Caki2 (cell line): Measurements from ENCODE around the gene FAM185A. TPM values are rescaled to one million over a fixed set of nuclear protein-coding genes. Genes with fewer than 3 reads are reported as not detected.
"Not testable (repeated sequence)": the region's sequence is repeated elsewhere in the genome, so short reads cannot be mapped to it uniquely, and the experiment has no call there.

ENCODE experiments used
- DNase-seq: peaks from one replicate; pipeline ENCODE4 v3.0.0-alpha.2; 2015; ENCODE audit warnings: low read depth
- in situ Hi-C: cut with HindIII; loops from 2 replicates; pipeline ENCODE4 v1.10.0; 2016; ENCODE audit warnings: low sequenced_read_pairs, low pct_unique_long_range_greater_than_20kb, mixed read lengths
- total RNA-seq: library from RNA; depleted of rRNA; stranded (reverse); fragments of >200 nt; shearing (Covaris generic); gene quantifications from 2 replicates; pipeline ENCODE4 v1.2.3, GENCODE V29; 2014; ENCODE audit warnings: low replicate concordance

FAM185A gene
- total RNA-seq, 1 experiment from 2014 or later = 5.0 TPM

- DNase-seq, in situ Hi-C loops: not testable (repeated sequence)
Measured at GRCh38 chr7:102763295-102763905, 14.6 kb downstream of the FAM185A start.

DNA sequence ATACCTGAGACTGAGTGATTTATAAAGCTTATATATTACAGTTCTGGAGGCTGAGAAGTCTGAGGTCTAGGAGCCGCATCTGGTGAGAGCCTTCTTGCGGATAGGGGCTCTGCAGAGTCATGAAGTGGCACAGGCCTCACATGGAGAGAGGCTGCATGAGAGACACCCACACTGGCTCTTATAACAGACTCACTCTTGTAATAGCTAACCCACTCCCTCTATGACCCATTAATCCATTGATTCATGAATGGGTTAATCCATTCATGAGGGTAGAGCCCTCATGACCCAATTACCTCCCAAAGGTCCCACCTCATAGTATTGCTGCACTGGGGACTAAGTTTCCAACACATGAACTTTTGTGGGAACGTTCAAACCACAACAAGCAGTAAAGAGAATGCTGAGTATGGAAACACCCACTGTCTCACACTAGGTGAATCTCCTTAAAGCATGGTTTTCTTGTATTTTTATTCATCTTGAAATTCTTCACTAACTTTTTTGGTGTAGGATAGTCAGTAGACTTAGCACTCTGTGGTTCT, 20.9 kb downstream of the FAM185A start:
- in situ Hi-C loops, DNase-seq: not testable (repeated sequence)

DNA sequence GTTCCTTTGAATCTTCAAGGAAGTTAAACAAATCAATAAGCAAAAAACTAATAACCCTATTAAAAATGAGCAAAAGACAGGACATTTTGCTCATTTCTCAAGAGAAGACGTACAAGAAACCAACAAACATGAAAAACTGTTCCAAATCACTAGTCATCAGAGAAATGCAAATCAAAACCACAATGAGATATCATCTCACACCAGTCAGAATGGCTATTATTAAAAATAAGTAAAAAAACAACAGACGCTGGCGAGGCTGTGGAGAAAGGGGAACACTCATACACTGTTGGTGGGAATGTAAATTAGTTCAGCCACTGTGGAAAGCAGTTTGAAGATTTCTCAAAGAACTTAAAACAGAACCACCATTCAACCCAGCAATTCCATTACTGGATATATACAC, 21.7 kb downstream of the FAM185A start:
- in situ Hi-C loops, DNase-seq: not testable (repeated sequence)

- in situ Hi-C loops, DNase-seq: not testable (repeated sequence)
Measured at GRCh38 chr7:102776217-102776616, 27.4 kb downstream of the FAM185A start.

- in situ Hi-C loops, DNase-seq: not testable (repeated sequence)
Measured at GRCh38 chr7:102778663-102779062, 29.9 kb downstream of the FAM185A start.

DNA sequence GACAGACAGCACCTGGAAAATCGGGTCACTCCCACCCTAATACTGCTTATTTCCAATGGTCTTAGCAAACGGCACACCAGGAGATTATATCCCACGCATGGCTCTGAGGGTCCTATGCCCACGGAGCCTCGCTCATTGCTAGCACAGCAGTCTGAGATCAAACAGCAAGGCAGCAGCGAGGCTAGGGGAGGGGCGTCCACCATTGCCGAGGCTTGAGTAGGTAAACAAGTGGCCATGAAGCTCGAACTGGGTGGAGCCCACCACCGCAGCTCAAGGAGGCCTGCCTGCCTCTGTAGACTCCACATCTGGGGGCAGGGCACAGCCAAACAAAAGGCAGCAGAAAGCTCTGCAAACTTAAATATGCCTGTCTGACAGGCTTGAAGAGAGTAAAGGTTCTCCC, 32.1 kb downstream of the FAM185A start:
- DNase-seq, in situ Hi-C loops: not testable (repeated sequence)

DNA sequence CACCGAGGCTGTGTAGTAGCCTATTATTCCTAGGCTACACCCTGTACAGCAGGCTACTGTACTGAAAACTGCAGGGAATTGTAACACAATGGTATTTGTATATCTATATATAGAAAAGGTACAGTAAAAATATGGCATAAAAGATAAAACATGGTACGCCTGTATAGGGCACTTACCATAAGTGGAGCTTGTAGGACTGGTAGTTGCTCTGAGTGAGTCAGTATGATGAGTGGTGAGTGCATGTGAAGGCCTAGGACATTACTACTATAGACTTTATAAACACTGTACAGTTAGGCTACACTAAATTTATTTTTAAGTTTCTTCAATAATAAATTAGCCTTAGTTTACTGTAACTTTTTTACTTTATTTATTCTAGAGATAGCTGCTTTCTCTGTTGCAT, 40.0 kb downstream of the FAM185A start:
- in situ Hi-C loops = not testable (repeated sequence)

GRCh38 chr7:102790364-102791100, 41.7 kb downstream of the FAM185A start:
- DNase-seq, in situ Hi-C loops: not testable (repeated sequence)

More for the DNA sequence above, 40.0 kb downstream of the FAM185A start:
- not testable (repeated sequence) for DNase-seq

DNA sequence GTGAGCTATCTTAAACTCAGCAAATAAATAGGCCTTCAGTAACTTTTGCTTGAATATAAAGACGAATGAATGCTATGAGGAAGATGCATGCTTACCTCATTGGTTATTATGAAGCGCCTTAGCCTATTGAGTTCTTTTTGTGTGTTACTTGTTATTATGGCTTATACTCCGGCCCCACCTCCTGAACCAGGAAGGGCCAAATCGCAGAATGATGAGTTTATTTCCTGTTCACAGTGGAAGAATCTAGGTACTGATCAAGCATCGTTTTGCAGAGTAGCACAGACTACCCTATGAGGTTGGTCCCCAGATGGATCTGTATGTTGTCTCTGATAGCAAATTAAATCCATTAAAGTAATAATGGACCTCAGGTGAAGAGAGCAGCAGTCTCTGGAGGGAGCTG, 42.6 kb downstream of the FAM185A start:
- in situ Hi-C loops = not testable (repeated sequence)

DNA sequence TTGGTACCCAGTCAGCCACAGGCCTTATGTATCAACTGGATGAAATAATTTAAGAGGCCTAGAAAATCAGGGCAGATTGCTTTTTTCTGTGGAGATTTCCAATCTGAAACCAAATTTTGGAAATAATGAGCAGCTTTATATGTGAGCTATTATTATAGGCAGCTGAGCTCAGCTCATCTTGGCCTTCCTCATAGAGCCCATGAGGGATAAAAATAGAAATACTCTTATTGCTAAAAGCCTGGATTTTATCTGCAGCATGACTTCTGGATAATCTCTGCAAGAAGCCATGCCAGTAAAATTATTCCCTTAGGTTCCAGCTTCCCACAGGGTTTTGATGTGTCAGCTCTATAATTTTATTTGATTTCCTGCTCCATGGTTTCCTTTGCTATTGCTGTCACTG, 43.0 kb downstream of the FAM185A start:
- in situ Hi-C loops = not testable (repeated sequence)

More for the DNA sequence above, 42.6 kb downstream of the FAM185A start:
- not testable (repeated sequence) for DNase-seq

DNA sequence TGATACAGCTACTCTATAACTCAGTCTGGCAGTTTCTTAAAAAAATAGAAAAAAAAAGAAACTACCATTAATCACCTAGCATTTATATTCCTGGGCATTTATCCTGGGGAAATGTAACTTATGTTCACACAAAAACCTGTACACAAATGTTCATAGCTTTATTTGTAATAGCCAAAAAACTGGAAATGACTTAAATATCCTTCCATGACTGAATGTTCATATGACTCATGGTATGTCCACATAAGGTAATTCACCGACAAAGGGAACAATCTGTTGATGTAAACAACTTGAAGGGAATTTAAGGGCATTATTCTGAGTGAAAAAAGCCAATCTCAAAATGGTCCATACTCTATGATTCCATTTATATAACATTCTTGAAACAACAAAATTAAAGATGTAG, 45.8 kb downstream of the FAM185A start:
- in situ Hi-C loops, DNase-seq: not testable (repeated sequence)

More for the DNA sequence above, 43.0 kb downstream of the FAM185A start:
- not testable (repeated sequence) for DNase-seq

GRCh38 chr7:102795987-102796595, 47.3 kb downstream of the FAM185A start:
- in situ Hi-C loops, DNase-seq: not testable (repeated sequence)

DNA sequence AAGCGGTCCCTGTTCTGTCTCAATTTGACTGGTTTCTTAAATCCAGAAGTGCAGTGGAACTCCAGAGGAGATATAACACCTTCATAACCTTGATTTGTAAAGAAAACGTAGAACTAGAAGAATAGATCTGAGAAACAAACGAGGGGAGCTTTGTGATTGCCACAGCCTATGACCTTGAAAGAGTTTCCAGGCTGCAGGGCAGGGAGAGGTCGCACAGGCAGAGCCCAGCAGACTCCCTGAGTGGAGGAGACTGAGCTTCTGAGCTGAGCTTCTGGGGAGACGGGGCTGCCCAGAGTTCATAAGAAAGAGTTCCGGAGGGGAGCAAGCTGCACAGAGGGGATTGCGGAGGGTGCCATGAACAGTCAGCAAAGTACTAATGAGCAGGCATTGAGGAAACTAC, 57.8 kb downstream of the FAM185A start:
- no peak for DNase-seq
- in situ Hi-C loops = no loop called here

GRCh38 chr7:102810916-102811315, 62.1 kb downstream of the FAM185A start:
- no peak for DNase-seq

GRCh38 chr7:102811942-102812678, 63.3 kb downstream of the FAM185A start:
- in situ Hi-C loops = no loop called here

More at GRCh38 chr7:102810916-102811315, 62.1 kb downstream of the FAM185A start:
- in situ Hi-C loops = no loop called here

GRCh38 chr7:102813191-102814024, 64.6 kb downstream of the FAM185A start:
- DNase-seq = no peak
- in situ Hi-C loops = no loop called here

More at GRCh38 chr7:102811942-102812678, 63.3 kb downstream of the FAM185A start:
- no peak for DNase-seq

DNA sequence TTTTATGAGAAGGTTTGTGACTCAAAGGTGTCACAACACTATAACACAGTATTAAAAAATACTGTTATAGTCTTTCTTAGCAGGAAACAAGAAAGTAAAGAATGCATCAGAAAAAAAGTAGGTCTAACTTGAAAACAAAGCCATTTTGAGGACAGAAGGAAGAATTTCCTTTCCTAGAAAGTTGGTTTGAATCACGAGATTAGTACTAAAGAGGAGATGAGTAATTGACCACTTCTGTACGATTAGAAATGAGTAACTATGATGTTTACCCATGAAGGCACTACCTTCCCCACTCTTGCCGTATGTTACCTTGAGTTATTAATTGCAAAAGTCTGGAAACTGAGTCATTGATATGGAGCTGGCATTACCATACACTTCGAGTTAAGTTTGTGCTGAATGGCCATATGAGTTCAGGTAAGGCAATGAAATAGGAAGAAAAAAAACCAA, 65.2 kb downstream of the FAM185A start:
- no peak for DNase-seq
- in situ Hi-C loops = no loop called here
